Endodermal cell (in vitro differentiated cells): ENCODE data around the gene FAM204A. TPM values are rescaled to one million over a fixed set of nuclear protein-coding genes. Genes with fewer than 3 reads are reported as not detected.

Experiments used
- DNase-seq: peaks from one replicate; pipeline ENCODE4 v3.0.0-alpha.2; 2017
- H3K27ac ChIP-seq: 2 replicates; pipeline ENCODE4 v1.5.1; 2013; ENCODE audit warnings: mild to moderate bottlenecking, low read depth, low read length, moderate library complexity
- H3K27me3 ChIP-seq: 2 replicates; pipeline ENCODE4 v1.6.1; 2013; ENCODE audit warnings: mild to moderate bottlenecking, low read length, moderate library complexity; ENCODE audit not compliant: insufficient read depth, control insufficient read depth, poor library complexity, severe bottlenecking
- H3K36me3 ChIP-seq: 2 replicates; pipeline ENCODE4 v1.7.0; 2013; ENCODE audit warnings: mild to moderate bottlenecking, low read length, moderate library complexity; ENCODE audit not compliant: control insufficient read depth, insufficient read depth
- H3K4me1 ChIP-seq: one replicate; pipeline ENCODE4 v1.7.0; 2013; ENCODE audit warnings: low read length; ENCODE audit not compliant: control insufficient read depth, insufficient read depth
- H3K4me3 ChIP-seq: 2 replicates; pipeline ENCODE4 v1.5.1; 2013; ENCODE audit warnings: mild to moderate bottlenecking, low read length, moderate library complexity
- H3K9ac ChIP-seq: 2 replicates; pipeline ENCODE4 v1.6.1; 2013; ENCODE audit warnings: mild to moderate bottlenecking, low read length, moderate library complexity; ENCODE audit not compliant: poor library complexity, severe bottlenecking; ENCODE audit errors: extremely low read depth
- H3K9me3 ChIP-seq: 2 replicates; pipeline ENCODE4 v1.6.1; 2013; ENCODE audit warnings: mild to moderate bottlenecking, low read length, moderate library complexity; ENCODE audit not compliant: control insufficient read depth
- H3K27ac Mint-ChIP-seq: 2 replicates; pipeline ENCODE4 v1.8.0; 2020; ENCODE audit warnings: mixed read lengths
- H3K27me3 Mint-ChIP-seq: 2 replicates; pipeline ENCODE4 v1.8.0; 2021; ENCODE audit warnings: mild to moderate bottlenecking, mixed read lengths; ENCODE audit not compliant: insufficient read depth
- H3K36me3 Mint-ChIP-seq: 2 replicates; pipeline ENCODE4 v1.8.0; 2020; ENCODE audit warnings: low read depth, mixed read lengths
- H3K4me1 Mint-ChIP-seq: 2 replicates; pipeline ENCODE4 v1.8.0; 2020; ENCODE audit warnings: mixed read lengths
- H3K4me3 Mint-ChIP-seq: 2 replicates; pipeline ENCODE4 v1.8.0; 2020; ENCODE audit warnings: mild to moderate bottlenecking, moderate library complexity, mixed read lengths
- H3K9me3 Mint-ChIP-seq: 2 replicates; pipeline ENCODE4 v1.8.0; 2020; ENCODE audit warnings: mild to moderate bottlenecking, mixed read lengths
- CTCF ChIP-seq: fragments of 200-600 bp; sonication (generic); conservative IDR thresholded peaks from 2 replicates; pipeline ENCODE4 v1.5.0; 2021; ENCODE audit warnings: antibody characterized with exemption, mild to moderate bottlenecking
- WGBS, 2 experiments: methylation state at CpG; one replicate each; pipeline versions ENCODE4 v1.1.5 to v1.1.7; 2013; ENCODE audit warnings: missing lambda C conversion rate in 2 of 2, mixed read lengths in 1 of 2; ENCODE audit not compliant: insufficient coverage in 1 of 2, insufficient read length in 1 of 2; 5-methylcytosine and 5-hydroxymethylcytosine counted together
- total RNA-seq, 2 donors: library from RNA; stranded (reverse); fragmentation: NEBNext Ultra II Directional in 1 of 2; extraction: Animal tissue kit (Norgen Biotek cat#: 25700) in 1 of 2; gene quantifications; 2 replicates in 1 of 2; 3 replicates in 1 of 2; pipeline ENCODE4 v1.2.1, GENCODE V29; 2021

FAM204A gene
- total RNA-seq, 2 donors from 2014 or later: 40.9 to 43.3 TPM

GRCh38 chr10:118355234-118355633 lies 13.1 kb upstream of the FAM204A start:
- H3K27me3 ChIP-seq: peaks cover 11% of the 10 kb centered on the region
- 76 to 89% methylated on average over 1 of the region's 3 CpGs for WGBS, 2 experiments
- Mint-ChIP-seq H3K27ac (no peak overlapping the region), H3K36me3 (no peaks in the 10 kb centered on the region), H3K4me1 (no peaks in the 10 kb centered on the region), H3K4me3 (no peak overlapping the region), H3K9me3 (no peaks in the 10 kb centered on the region), H3K27me3 (peaks cover 3% of the 10 kb centered on the region)
- no peak overlapping the region for H3K4me3 ChIP-seq
- no peak for TF ChIP-seq CTCF
- H3K27ac ChIP-seq: no peak overlapping the region
- no peak overlapping the region for H3K9ac ChIP-seq
- H3K9me3 ChIP-seq: no peaks in the 10 kb centered on the region
- H3K4me1 ChIP-seq: no peaks in the 10 kb centered on the region
- no peak for DNase-seq
- H3K36me3 ChIP-seq: no peaks in the 10 kb centered on the region

GRCh38 chr10:118349235-118349634 lies 7.1 kb upstream of the FAM204A start:
- no peak overlapping the region for H3K9ac ChIP-seq
- H3K4me1 Mint-ChIP-seq: no peaks in the 10 kb centered on the region
- DNase-seq: no peak
- no peaks in the 10 kb centered on the region for H3K9me3 ChIP-seq
- peaks cover 11% of the 10 kb centered on the region for H3K27me3 ChIP-seq
- H3K9me3 Mint-ChIP-seq: no peaks in the 10 kb centered on the region
- no peak overlapping the region for H3K27ac ChIP-seq
- no peaks in the 10 kb centered on the region for H3K36me3 ChIP-seq
- no peaks in the 10 kb centered on the region for H3K4me1 ChIP-seq
- H3K36me3 Mint-ChIP-seq: no peaks in the 10 kb centered on the region
- TF ChIP-seq CTCF: no peak
- H3K27ac Mint-ChIP-seq: no peak overlapping the region
- 92% methylated on average over 1 of the region's 3 CpGs; no CpG with 5 or more reads in 1 of the 2 experiments for WGBS, 2 experiments
- H3K4me3 Mint-ChIP-seq: no peak overlapping the region
- no peak overlapping the region for H3K4me3 ChIP-seq
- H3K27me3 Mint-ChIP-seq: peaks cover 6% of the 10 kb centered on the region

- Histone ChIP-seq H3K4me1 (no peaks in the 10 kb centered on the region), H3K27me3 (peaks cover 24% of the 10 kb centered on the region), H3K9me3 (no peaks in the 10 kb centered on the region), H3K36me3 (no peaks in the 10 kb centered on the region), H3K4me3 (no peak overlapping the region), H3K9ac (no peak overlapping the region), H3K27ac (no peak overlapping the region)
- H3K27me3 Mint-ChIP-seq: peaks cover 22% of the 10 kb centered on the region
- 86 to 95% methylated on average over 1 to 3 of the region's 3 CpGs for WGBS, 2 experiments
- H3K4me1 Mint-ChIP-seq: peaks cover 11% of the 10 kb centered on the region
- no peaks in the 10 kb centered on the region for H3K9me3 Mint-ChIP-seq
- no peaks in the 10 kb centered on the region for H3K36me3 Mint-ChIP-seq
- no peak overlapping the region for H3K27ac Mint-ChIP-seq
- H3K4me3 Mint-ChIP-seq: no peak overlapping the region
- no peak for DNase-seq
- TF ChIP-seq CTCF: no peak
These were observed 1.4 kb upstream of the FAM204A start for GRCh38 chr10:118343549-118343948.
